ENCODE measurements around the gene PJVK. TPM values are rescaled to one million over a fixed set of nuclear protein-coding genes. Genes with fewer than 3 reads are reported as not detected.

Gene PJVK
- total RNA-seq, 1 experiment from 2014 or later = 2.6 TPM

- DNase-seq (ENCODE audit: low read depth, low spot score) = no peak
- peaks cover 10% of the 10 kb centered on the region in 2 experiments; a peak in 3 of 4 replicates for H3K4me1 ChIP-seq (ENCODE audit: control insufficient read depth in 1 of 2, insufficient read depth in 2 of 2, low read length in 2 of 2)
- ATAC-seq = no peak
- H3K4me2 ChIP-seq (ENCODE audit: low read length) = no peak overlapping the region
- no peak overlapping the region for H2AFZ ChIP-seq (ENCODE audit: low read depth, low read length, poor library complexity, severe bottlenecking)
- H3K36me3 ChIP-seq (ENCODE audit: control insufficient read depth in 1 of 2, insufficient read depth in 2 of 2, low read length in 2 of 2) = no peaks in the 10 kb centered on the region
- no peak overlapping the region for H3K27ac ChIP-seq (ENCODE audit: low read depth, low read length)
- no peaks in the 10 kb centered on the region for H4K20me1 ChIP-seq (ENCODE audit: insufficient read depth)
- no peaks in the 10 kb centered on the region for H3K27me3 ChIP-seq (ENCODE audit: insufficient read depth, low read length)
- H3K9ac ChIP-seq (ENCODE audit: low read length) = no peak overlapping the region
- H3K9me3 ChIP-seq (ENCODE audit: control insufficient read depth in 1 of 2, insufficient read depth in 1 of 2, low read depth in 1 of 2, low read length in 2 of 2) = no peaks in the 10 kb centered on the region
- H3K79me2 ChIP-seq (ENCODE audit: insufficient read depth, low read length) = no peaks in the 10 kb centered on the region
- ChIA-PET CTCF (no interaction called here), POLR2A (no interaction called here), RAD21 (ENCODE audit: low non-redundant PET in 1 of 2, low total read pairs in 2 of 2, uncharacterized antibody in 2 of 2, unreplicated experiment in 2 of 2) (no interaction called here)
- BruUV-seq (replicated peaks) = no TSS peak
- no peak for TF ChIP-seq ZFX (IDR thresholded peaks at IDR 0.05)
- TF ChIP-seq CTCF (IDR thresholded peaks at IDR 0.05 in 2 of 3, conservative IDR thresholded peaks at IDR 0.05 in 1 of 3; ENCODE audit: borderline replicate concordance in 1 of 3, insufficient read depth in 1 of 3, low read depth in 2 of 3, low read length in 2 of 3) = no peak
- no peak for TF ChIP-seq SIN3A (IDR thresholded peaks at IDR 0.05; ENCODE audit: low read depth)
- no peak for TF ChIP-seq SP1 (IDR thresholded peaks at IDR 0.05; ENCODE audit: low read depth)
- no peak for TF ChIP-seq ZNF274 (IDR thresholded peaks at IDR 0.05; ENCODE audit: low read depth, low read length)
- no peak for TF ChIP-seq CBX3 (IDR thresholded peaks at IDR 0.05; ENCODE audit: low read depth)
- no peak for TF ChIP-seq EGR1 (IDR thresholded peaks at IDR 0.05; ENCODE audit: low read depth)
- no peak for TF ChIP-seq YY1 (IDR thresholded peaks at IDR 0.05; ENCODE audit: extremely low read depth, insufficient replicate concordance, low read depth, low read length)
- no peak for TF ChIP-seq EZH2 (IDR thresholded peaks at IDR 0.05)
- no peak for TF ChIP-seq ATF3 (IDR thresholded peaks at IDR 0.05)
- no peak for TF ChIP-seq REST (IDR thresholded peaks at IDR 0.05; ENCODE audit: low read depth)
- no peak for TF ChIP-seq TCF7L2 (IDR thresholded peaks at IDR 0.05; ENCODE audit: borderline replicate concordance, extremely low read depth, insufficient read depth, insufficient read length)
- TF ChIP-seq POLR2AphosphoS5 (IDR thresholded peaks at IDR 0.05; ENCODE audit: low read depth, low read length) = no peak
- TF ChIP-seq RAD21 (IDR thresholded peaks at IDR 0.05; ENCODE audit: low read depth) = no peak
- H3K4me3 ChIP-seq (replicated peaks in 1 of 2; ENCODE audit: low read depth in 1 of 2, low read length in 2 of 2) = no peak overlapping the region
- no peaks in the 10 kb centered on the region for H3K9me2 ChIP-seq (ENCODE audit: insufficient read depth)
- intact Hi-C loops (cut with micrococcal nuclease) = no loop called here
These were observed 41.9 kb upstream of the PJVK start for GRCh38 chr2:178409261-178409660.
